Small intestine (tissue), 7 donors: Measurements from ENCODE around the gene TFEC. TPM values are rescaled to one million over a fixed set of nuclear protein-coding genes. Genes with fewer than 3 reads are reported as not detected.

Experiments
- DNase-seq, 2 donors: peaks; one replicate each; pipeline versions ENCODE4 v3.0.0 to v3.0.0-alpha.2; 2013
- FAIRE-seq: peaks from 2 replicates; lab custom pipeline; 2012; peaks lifted over from hg19 to GRCh38; lab: Jason Lieb, UNC
- H3K27ac ChIP-seq, 3 donors: one replicate each; pipeline ENCODE4 v1.5.1; 2013; ENCODE audit warnings: low read length in 2 of 3, mild to moderate bottlenecking in 2 of 3, control low read depth in 1 of 3, inconsistent platforms in 1 of 3, low read depth in 1 of 3, moderate library complexity in 1 of 3
- H3K27me3 ChIP-seq, 3 donors: one replicate each; pipeline ENCODE4 v1.6.1; 2013; ENCODE audit warnings: low read length in 3 of 3, inconsistent platforms in 1 of 3; ENCODE audit not compliant: control insufficient read depth in 3 of 3, insufficient read depth in 3 of 3
- H3K36me3 ChIP-seq, 3 donors: one replicate each; pipeline ENCODE4 v1.6.1; 2013; ENCODE audit warnings: low read length in 3 of 3, inconsistent platforms in 1 of 3, low read depth in 1 of 3, mild to moderate bottlenecking in 1 of 3, moderate library complexity in 1 of 3; ENCODE audit not compliant: control insufficient read depth in 3 of 3, insufficient read depth in 2 of 3
- H3K4me1 ChIP-seq, 3 donors: one replicate each; pipeline ENCODE4 v1.6.1; 2013; ENCODE audit warnings: low read length in 2 of 3, inconsistent platforms in 1 of 3, low read depth in 1 of 3, mild to moderate bottlenecking in 1 of 3, moderate library complexity in 1 of 3; ENCODE audit not compliant: control insufficient read depth in 3 of 3, insufficient read depth in 2 of 3
- H3K4me3 ChIP-seq, 3 donors: one replicate each; pipeline ENCODE4 v1.5.1; 2013; ENCODE audit warnings: low read length in 3 of 3, control low read depth in 1 of 3, inconsistent platforms in 1 of 3, low read depth in 1 of 3, mild to moderate bottlenecking in 1 of 3, moderate library complexity in 1 of 3
- H3K9me3 ChIP-seq, 2 donors: one replicate each; pipeline ENCODE4 v1.6.1; 2013; ENCODE audit warnings: low read depth in 1 of 2, low read length in 1 of 2; ENCODE audit not compliant: control insufficient read depth in 2 of 2, insufficient read depth in 1 of 2
- WGBS, 3 donors: extraction: QIAGEN DNeasy Blood & Tissue Kit; methylation state at CpG; one replicate each; pipeline ENCODE4 v1.1.7; 2013; 5-methylcytosine and 5-hydroxymethylcytosine counted together
- polyA plus RNA-seq, 4 donors: library from polyadenylated mRNA; stranded (reverse) in 3 of 4; unstranded in 1 of 4; fragments of 200-250 nt in 3 of 4; fragments of 120-200 nt in 1 of 4; gene quantifications; one replicate each; pipeline versions ENCODE4 v1.2.1 to v1.2.3, GENCODE V29; 2013
- donor health status: healthy with polysubstance abuse.
- donor health status: control.
- donor health status: control.
- donor health status: Bipolar disorder and iron deficiency.
- donor health status: healthy.

The TFEC gene
- polyA plus RNA-seq, 4 donors = 0.82 to 128 (median 7.5) TPM

DNA sequence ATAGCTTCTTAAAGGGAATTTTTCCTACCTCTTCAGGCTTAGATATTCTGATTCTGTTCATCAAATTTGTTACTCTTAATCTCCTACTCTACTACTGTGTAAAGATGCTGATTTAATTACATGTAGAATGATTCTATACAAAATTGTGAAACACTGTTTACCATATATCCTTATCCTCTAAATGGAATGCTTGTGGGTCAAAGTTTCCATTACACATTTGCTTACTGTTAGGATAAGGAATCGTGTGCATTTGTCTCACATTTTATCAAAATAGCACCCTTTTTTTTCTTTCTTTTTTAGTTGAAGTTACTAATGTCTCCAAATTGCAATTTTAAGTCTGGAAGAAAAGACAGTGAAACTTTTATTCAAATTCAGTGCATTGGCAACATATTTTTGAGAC, 65.3 kb downstream of the TFEC start:
- H3K36me3 ChIP-seq = no peaks in the 10 kb centered on the region
- H3K27ac ChIP-seq = peak overlapping the region in 1 of 3 donors; percentile 93
- DNase-seq (peak; percentile 41 to 68), FAIRE-seq (no peak)
- peak overlapping the region in 1 of 3 donors; percentile 58 for H3K4me3 ChIP-seq
- H3K4me1 ChIP-seq = peaks cover 0 to 12% (median 0%) of the 10 kb centered on the region in 3 donors
- WGBS, 3 donors = 14 to 44% (median 14%) methylated on average over 1 of the region's 1 CpG
- H3K27me3 ChIP-seq = no peaks in the 10 kb centered on the region
- H3K9me3 ChIP-seq = no peaks in the 10 kb centered on the region

DNA sequence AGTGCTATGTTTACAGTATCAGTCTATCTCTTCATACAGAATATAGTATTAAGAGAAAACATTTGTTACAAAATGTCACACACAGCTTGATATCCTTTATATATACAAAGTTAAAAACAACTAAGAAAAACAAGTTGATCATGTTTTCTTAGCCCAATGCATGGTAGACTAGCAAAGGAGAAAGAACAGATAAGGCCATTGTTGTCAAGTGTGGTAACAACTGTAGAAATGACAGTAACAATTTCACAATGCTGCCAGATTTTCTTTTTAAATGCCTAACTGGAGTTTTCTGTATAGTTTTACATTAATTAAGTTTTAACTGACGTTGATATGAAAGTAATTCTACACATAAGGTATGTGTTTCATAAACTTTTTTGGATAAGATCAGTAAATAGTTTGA, 65.8 kb downstream of the TFEC start:
- DNase-seq = peak in 1 of 2 donors; percentile 38
- H3K9me3 ChIP-seq = no peaks in the 10 kb centered on the region
- H3K27ac ChIP-seq = peak overlapping the region in 1 of 3 donors; percentile 93
- H3K36me3 ChIP-seq = no peaks in the 10 kb centered on the region
- no peaks in the 10 kb centered on the region for H3K27me3 ChIP-seq
- no peak overlapping the region for H3K4me3 ChIP-seq
- no peak for FAIRE-seq
- peaks cover 0 to 8% (median 0%) of the 10 kb centered on the region in 3 donors for H3K4me1 ChIP-seq
- WGBS, 3 donors = 43 to 52% (median 43%) methylated on average over 1 of the region's 1 CpG

DNA sequence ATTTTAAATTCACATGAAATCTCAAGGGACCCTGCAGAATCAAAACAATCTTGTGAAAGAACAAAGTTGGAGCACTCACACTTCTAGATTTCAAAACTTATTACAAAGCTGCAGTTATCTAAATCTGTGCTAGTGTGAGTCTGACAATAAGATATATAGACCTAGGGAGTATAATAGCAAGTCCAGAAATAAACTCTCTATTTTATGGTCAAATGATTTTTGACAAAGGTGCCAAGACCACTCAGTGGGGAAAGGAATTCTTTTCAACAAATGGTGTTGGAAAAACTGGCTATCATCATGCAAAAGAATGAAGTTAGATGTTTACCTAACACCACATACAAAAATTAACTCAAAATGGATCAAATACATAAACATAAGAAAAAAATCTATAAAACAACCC, 68.2 kb downstream of the TFEC start:
- Histone ChIP-seq H3K4me3 (no peak overlapping the region), H3K27me3 (no peaks in the 10 kb centered on the region), H3K4me1 (no peaks in the 10 kb centered on the region), H3K9me3 (no peaks in the 10 kb centered on the region), H3K36me3 (no peaks in the 10 kb centered on the region), H3K27ac (no peak overlapping the region)
- DNase-seq (no peak), FAIRE-seq (no peak)

GRCh38 chr7:115953592-115954255, 76.8 kb downstream of the TFEC start:
- 42 to 68% (median 45%) methylated on average over 5 of the region's 5 CpGs for WGBS, 3 donors
- no peak for FAIRE-seq
- Histone ChIP-seq H3K36me3 (peaks cover 0 to 9% (median 0%) of the 10 kb centered on the region in 3 donors), H3K4me3 (no peak overlapping the region), H3K9me3 (no peaks in the 10 kb centered on the region), H3K27me3 (no peaks in the 10 kb centered on the region), H3K27ac (peak overlapping the region in 1 of 3 donors; percentile 2), H3K4me1 (peaks cover 0 to 18% (median 2%) of the 10 kb centered on the region in 3 donors)
- DNase-seq = peak in 1 of 2 donors; percentile 54

DNA sequence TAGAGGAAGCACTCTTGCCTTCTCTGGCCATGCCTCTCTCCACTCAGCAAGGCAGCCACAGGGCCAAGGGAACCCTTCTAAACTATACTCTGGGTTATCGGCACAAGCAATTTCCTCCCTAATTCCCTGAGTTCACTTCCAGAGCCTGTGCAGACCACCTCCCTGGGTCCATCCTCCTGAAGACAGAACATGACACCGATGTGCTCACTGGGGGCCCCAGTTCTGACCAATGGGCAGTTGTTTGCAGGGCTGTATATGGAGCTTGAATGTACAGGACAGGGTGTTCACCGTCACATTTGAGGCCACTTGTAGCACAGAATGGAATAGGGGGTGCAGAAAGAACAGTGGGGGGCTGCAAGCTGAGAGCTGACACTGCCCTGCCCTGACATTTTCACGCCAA, 77.7 kb downstream of the TFEC start:
- Histone ChIP-seq H3K9me3 (no peaks in the 10 kb centered on the region), H3K4me1 (peaks cover 0 to 18% (median 2%) of the 10 kb centered on the region in 3 donors), H3K4me3 (no peak overlapping the region), H3K27me3 (no peaks in the 10 kb centered on the region), H3K27ac (peak overlapping the region in 1 of 3 donors; percentile 45), H3K36me3 (peaks cover 0 to 9% (median 0%) of the 10 kb centered on the region in 3 donors)
- FAIRE-seq = no peak
- no peak for DNase-seq
- 85 to 97% (median 93%) methylated on average over 4 of the region's 4 CpGs for WGBS, 3 donors

GRCh38 chr7:115951547-115951946, 79.0 kb downstream of the TFEC start:
- no peak for FAIRE-seq

GRCh38 chr7:115941703-115942268, 88.8 kb downstream of the TFEC start:
- FAIRE-seq = no peak

More at GRCh38 chr7:115951547-115951946, 79.0 kb downstream of the TFEC start:
- Histone ChIP-seq H3K36me3 (peaks cover 0 to 10% (median 0%) of the 10 kb centered on the region in 3 donors), H3K9me3 (no peaks in the 10 kb centered on the region), H3K27ac (no peak overlapping the region), H3K4me1 (peaks cover 0 to 18% (median 2%) of the 10 kb centered on the region in 3 donors), H3K27me3 (no peaks in the 10 kb centered on the region), H3K4me3 (no peak overlapping the region)
- WGBS, 3 donors = 83 to 93% (median 92%) methylated on average over 1 of the region's 1 CpG
- DNase-seq = no peak

GRCh38 chr7:115940460-115941060, 90.0 kb downstream of the TFEC start:
- no peak for FAIRE-seq

More at GRCh38 chr7:115941703-115942268, 88.8 kb downstream of the TFEC start:
- Histone ChIP-seq H3K4me1 (no peaks in the 10 kb centered on the region), H3K36me3 (peaks cover 0 to 6% (median 0%) of the 10 kb centered on the region in 3 donors), H3K4me3 (no peak overlapping the region), H3K27me3 (no peaks in the 10 kb centered on the region), H3K9me3 (no peaks in the 10 kb centered on the region), H3K27ac (no peak overlapping the region)
- DNase-seq = no peak
- whole genome bisulfite sequencing, 3 donors = 82 to 87% (median 85%) methylated on average over 5 of the region's 5 CpGs

More at GRCh38 chr7:115940460-115941060, 90.0 kb downstream of the TFEC start:
- Histone ChIP-seq H3K9me3 (no peaks in the 10 kb centered on the region), H3K27me3 (no peaks in the 10 kb centered on the region), H3K4me1 (no peaks in the 10 kb centered on the region), H3K27ac (no peak overlapping the region), H3K36me3 (peaks cover 0 to 3% (median 0%) of the 10 kb centered on the region in 3 donors), H3K4me3 (no peak overlapping the region)
- 77 to 80% (median 79%) methylated on average over 3 of the region's 3 CpGs for WGBS, 3 donors
- DNase-seq = no peak
